Large intestine (tissue), 1 donor: Measurements from ENCODE around the gene DLST. TPM values are rescaled to one million over a fixed set of nuclear protein-coding genes. Genes with fewer than 3 reads are reported as not detected.

Experiments used
- polyA plus RNA-seq: library from polyadenylated mRNA; unstranded; fragments of 120-200 nt; gene quantifications from one replicate; pipeline ENCODE4 v1.2.1, GENCODE V29; 2013

Gene DLST
- polyA plus RNA-seq, 1 donor, result 105 TPM

Other genes with a start within 250 kb of the DLST start
- gene AREL1, start 168.8 kb upstream of the DLST start, polyA plus RNA-seq, result 23.5 TPM
- gene FCF1, start 168.8 kb upstream of the DLST start, polyA plus RNA-seq, result 41.3 TPM
- 52.9 TPM for gene YLPM1, start 118.6 kb upstream of the DLST start, polyA plus RNA-seq
- 1.5 TPM for gene PROX2, start 5.8 kb upstream of the DLST start, polyA plus RNA-seq
- 5.4 TPM for gene RPS6KL1, start 41.3 kb downstream of the DLST start, polyA plus RNA-seq
- gene PGF, start 73.7 kb downstream of the DLST start, polyA plus RNA-seq, result 9.1 TPM
- 39.8 TPM for gene EIF2B2, start 121.0 kb downstream of the DLST start, polyA plus RNA-seq
- 21.8 TPM for gene MLH3, start 169.6 kb downstream of the DLST start, polyA plus RNA-seq
- 30.3 TPM for gene ACYP1, start 182.1 kb downstream of the DLST start, polyA plus RNA-seq
- gene ZC2HC1C, start 187.7 kb downstream of the DLST start, polyA plus RNA-seq, result 4.5 TPM
- 72.8 TPM for gene NEK9, start 245.1 kb downstream of the DLST start, polyA plus RNA-seq